IMR-90 (cell line): ENCODE measurements around the gene RABL2B. TPM values are rescaled to one million over a fixed set of nuclear protein-coding genes. Genes with fewer than 3 reads are reported as not detected.
A peak's percentile ranks its signal among the peaks of the same experiment; 100 is the strongest.

Source experiments
- ATAC-seq: fragments of 200-7000 bp; cut with Tn5 transposase; 2 replicates; pipeline ENCODE4 v1.9.1; 2020; ENCODE audit warnings: low read depth, mild to moderate bottlenecking, moderate library complexity
- BruUV-seq: library from RNA; stranded (reverse); fragments of 400-500 nt; replicated peaks from 2 replicates; lab custom pipeline; 2021; lab: Mats Ljungman, UMichigan
- CTCF ChIA-PET: fragments of 300-600 bp; formaldehyde crosslinking; extraction: SDS; loops from one replicate; lab custom pipeline; 2021; ENCODE audit warnings: antibody characterized with exemption; lab: Yijun Ruan, JAX
- POLR2A ChIA-PET: fragments of 300-600 bp; sonication (Branson Sonifier 250); formaldehyde crosslinking; loops from one replicate; lab custom pipeline; 2022; ENCODE audit warnings: antibody characterized with exemption; ENCODE audit not compliant: unreplicated experiment; lab: Charles Lee
- DNase-seq: peaks from one replicate; pipeline ENCODE4 v3.0.0; 2013
- H2AFZ ChIP-seq: replicated peaks from 2 replicates; pipeline ENCODE3; 2013; ENCODE audit warnings: low read length, mild to moderate bottlenecking; ENCODE audit not compliant: poor library complexity
- H2AK5ac ChIP-seq: 2 replicates; pipeline ENCODE4 v1.6.1; 2013; ENCODE audit warnings: low read depth, low read length, inconsistent platforms
- H2AK9ac ChIP-seq: replicated peaks from 2 replicates; pipeline ENCODE3; 2013; ENCODE audit warnings: mild to moderate bottlenecking, low read depth, low read length, moderate library complexity; ENCODE audit not compliant: poor library complexity
- H2BK120ac ChIP-seq: 2 replicates; pipeline ENCODE4 v1.6.1; 2013; ENCODE audit warnings: low read depth, low read length, inconsistent platforms
- H2BK15ac ChIP-seq: 3 replicates; pipeline ENCODE4 v1.6.1; 2013; ENCODE audit warnings: low read depth, low read length, inconsistent platforms
- H2BK20ac ChIP-seq: 2 replicates; pipeline ENCODE4 v1.6.1; 2013; ENCODE audit warnings: low read depth, mild to moderate bottlenecking, inconsistent platforms, low read length, moderate library complexity
- H2BK5ac ChIP-seq: 2 replicates; pipeline ENCODE4 v1.6.1; 2013; ENCODE audit warnings: mild to moderate bottlenecking, low read depth, low read length, inconsistent platforms; ENCODE audit not compliant: poor library complexity, severe bottlenecking
- H3K14ac ChIP-seq: replicated peaks from 2 replicates; pipeline ENCODE4 v1.6.1; 2013; ENCODE audit warnings: low read depth, low read length, inconsistent platforms
- H3K18ac ChIP-seq: 2 replicates; pipeline ENCODE4 v1.6.1; 2013; ENCODE audit warnings: low read depth, low read length, control low read depth
- H3K23ac ChIP-seq: 2 replicates; pipeline ENCODE4 v1.6.1; 2013; ENCODE audit warnings: low read depth, low read length, inconsistent platforms
- H3K27ac ChIP-seq: 2 replicates; pipeline ENCODE4 v1.5.1; 2013; ENCODE audit warnings: mild to moderate bottlenecking, control low read depth, low read length; ENCODE audit not compliant: insufficient read depth
- H3K27me3 ChIP-seq: 2 replicates; pipeline ENCODE4 v1.6.1; 2013; ENCODE audit warnings: low read length; ENCODE audit not compliant: control insufficient read depth, insufficient read depth
- H3K36me3 ChIP-seq: 2 replicates; pipeline ENCODE4 v1.6.1; 2013; ENCODE audit warnings: low read length, mixed read lengths; ENCODE audit not compliant: control insufficient read depth, insufficient read depth
- H3K4ac ChIP-seq: 2 replicates; pipeline ENCODE4 v1.6.1; 2013; ENCODE audit warnings: low read depth, low read length, inconsistent platforms
- H3K4me1 ChIP-seq: 2 replicates; pipeline ENCODE4 v1.6.1; 2013; ENCODE audit warnings: low read length, mixed read lengths; ENCODE audit not compliant: control insufficient read depth, insufficient read depth
- H3K4me2 ChIP-seq: 2 replicates; pipeline ENCODE4 v1.6.1; 2013; ENCODE audit warnings: low read depth, mild to moderate bottlenecking, control low read depth, low read length, moderate library complexity
- H3K4me3 ChIP-seq: 2 replicates; pipeline ENCODE4 v1.5.1; 2013; ENCODE audit warnings: low read depth, mild to moderate bottlenecking, control low read depth, low read length, moderate library complexity; ENCODE audit not compliant: insufficient read depth
- H3K56ac ChIP-seq: 2 replicates; pipeline ENCODE4 v1.6.1; 2013; ENCODE audit warnings: low read length, inconsistent platforms; ENCODE audit not compliant: insufficient read depth; ENCODE audit errors: extremely low read depth
- H3K79me1 ChIP-seq, 2 experiments: 2 replicates each; pipeline ENCODE4 v1.6.1; 2013; ENCODE audit warnings: low read length in 2 of 2, inconsistent platforms in 1 of 2, low read depth in 1 of 2
- H3K9ac ChIP-seq: 2 replicates; pipeline ENCODE4 v1.6.1; 2013; ENCODE audit warnings: low read depth, low read length, control low read depth
- H3K9me1 ChIP-seq: 2 replicates; pipeline ENCODE4 v1.6.1; 2013; ENCODE audit warnings: low read length, inconsistent platforms; ENCODE audit not compliant: insufficient read depth
- H3K9me3 ChIP-seq: 2 replicates; pipeline ENCODE4 v1.6.1; 2013; ENCODE audit warnings: low read length; ENCODE audit not compliant: control insufficient read depth, insufficient read depth
- H4K20me1 ChIP-seq: 2 replicates; pipeline ENCODE4 v1.6.1; 2013; ENCODE audit warnings: low read length, inconsistent platforms; ENCODE audit not compliant: insufficient read depth
- H4K5ac ChIP-seq: 2 replicates; pipeline ENCODE4 v1.6.1; 2013; ENCODE audit warnings: mild to moderate bottlenecking, low read depth, low read length, control low read depth
- H4K8ac ChIP-seq, 2 experiments: 2 replicates each; pipeline ENCODE4 v1.6.1; 2013; ENCODE audit warnings: low read depth in 2 of 2, low read length in 2 of 2, control low read depth in 1 of 2, inconsistent platforms in 1 of 2
- H4K91ac ChIP-seq: 2 replicates; pipeline ENCODE4 v1.6.1; 2013; ENCODE audit warnings: low read depth, low read length, inconsistent platforms; ENCODE audit not compliant: insufficient read depth
- BHLHE40 ChIP-seq: fragments of 150-350 bp; IDR thresholded peaks from 2 replicates; pipeline ENCODE4 v1.6.1; 2016; ENCODE audit warnings: mild to moderate bottlenecking, low read depth, low read length
- CEBPB ChIP-seq: IDR thresholded peaks from 2 replicates; pipeline ENCODE4 v1.6.1; 2012; ENCODE audit warnings: low read depth, low read length, improper control_type of control experiment
- CHD1 ChIP-seq: IDR thresholded peaks from 2 replicates; pipeline ENCODE4 v1.6.1; 2012; ENCODE audit warnings: low read depth, low read length, improper control_type of control experiment
- MAZ ChIP-seq: IDR thresholded peaks from 2 replicates; pipeline ENCODE4 v1.6.1; 2012; ENCODE audit warnings: low read depth, mild to moderate bottlenecking, low read length, improper control_type of control experiment, moderate library complexity, borderline replicate concordance
- NFE2L2 ChIP-seq: fragments of 150-350 bp; IDR thresholded peaks from 2 replicates; pipeline ENCODE4 v1.6.1; 2016; ENCODE audit warnings: low read depth, mild to moderate bottlenecking, low read length
- POLR2A ChIP-seq: IDR thresholded peaks from 2 replicates; pipeline ENCODE4 v1.6.1; 2012; ENCODE audit warnings: mild to moderate bottlenecking, low read depth, low read length
- RFX5 ChIP-seq: IDR thresholded peaks from 2 replicates; pipeline ENCODE4 v1.8.0; 2012; ENCODE audit warnings: low read depth, mild to moderate bottlenecking, low read length, moderate library complexity
- SMC3 ChIP-seq: fragments of 150-350 bp; IDR thresholded peaks from 2 replicates; pipeline ENCODE4 v1.6.1; 2016; ENCODE audit warnings: low read depth, mild to moderate bottlenecking, antibody characterized with exemption, low read length, moderate library complexity
- WGBS, 2 experiments: methylation state at CpG; one replicate each; pipeline versions ENCODE4 v1.1.5 to v1.1.7; 2013; ENCODE audit warnings: missing lambda C conversion rate in 2 of 2; ENCODE audit not compliant: insufficient read length in 1 of 2; ENCODE audit errors: extremely low coverage in 2 of 2; 5-methylcytosine and 5-hydroxymethylcytosine counted together
- dilution Hi-C: fragments of 300-500 bp; cut with HindIII; formaldehyde crosslinking; loops from one replicate; pipeline ENCODE4 v1.14.3; 2018; ENCODE audit warnings: low sequenced_read_pairs; ENCODE audit not compliant: unreplicated experiment
- in situ Hi-C: fragments of 300-500 bp; cut with MboI; formaldehyde crosslinking; loops from 3 replicates; pipeline ENCODE4 v1.14.3; 2019; ENCODE audit warnings: low sequenced_read_pairs, inconsistent platforms, mixed read lengths
- intact Hi-C: fragments of 100-400 bp; cut with micrococcal nuclease; formaldehyde crosslinking; loops from 2 replicates; pipeline ENCODE4 v1.10.0; 2022
- polyA plus RNA-seq, 3 experiments: library from polyadenylated mRNA; depleted of rRNA; stranded (reverse); fragments of >200 nt; gene quantifications; 2 replicates each; pipeline ENCODE4 v1.2.3, GENCODE V29; 2012; ENCODE audit warnings: low replicate concordance in 1 of 3
- total RNA-seq: library from RNA; depleted of rRNA; stranded (reverse); fragments of >200 nt; gene quantifications from 2 replicates; pipeline ENCODE4 v1.2.3, GENCODE V29; 2012
- TF ChIP-seq, protein P1 (sequence below): fragments of 150-350 bp; IDR thresholded peaks from 2 replicates; pipeline ENCODE4 v1.6.1; 2017; ENCODE audit warnings: mild to moderate bottlenecking, antibody characterized with exemption, low read length, low read depth
- TF ChIP-seq, protein P2 (sequence below): fragments of 150-350 bp; IDR thresholded peaks from 2 replicates; pipeline ENCODE4 v1.6.1; 2016; ENCODE audit warnings: low read depth, mild to moderate bottlenecking, low read length, moderate library complexity, borderline replicate concordance

The RABL2B gene
- total and polyA plus RNA-seq, 2 of the 4 experiments (the other 2 are of a cell fraction) = 8.4 to 23.3 TPM

DNA sequence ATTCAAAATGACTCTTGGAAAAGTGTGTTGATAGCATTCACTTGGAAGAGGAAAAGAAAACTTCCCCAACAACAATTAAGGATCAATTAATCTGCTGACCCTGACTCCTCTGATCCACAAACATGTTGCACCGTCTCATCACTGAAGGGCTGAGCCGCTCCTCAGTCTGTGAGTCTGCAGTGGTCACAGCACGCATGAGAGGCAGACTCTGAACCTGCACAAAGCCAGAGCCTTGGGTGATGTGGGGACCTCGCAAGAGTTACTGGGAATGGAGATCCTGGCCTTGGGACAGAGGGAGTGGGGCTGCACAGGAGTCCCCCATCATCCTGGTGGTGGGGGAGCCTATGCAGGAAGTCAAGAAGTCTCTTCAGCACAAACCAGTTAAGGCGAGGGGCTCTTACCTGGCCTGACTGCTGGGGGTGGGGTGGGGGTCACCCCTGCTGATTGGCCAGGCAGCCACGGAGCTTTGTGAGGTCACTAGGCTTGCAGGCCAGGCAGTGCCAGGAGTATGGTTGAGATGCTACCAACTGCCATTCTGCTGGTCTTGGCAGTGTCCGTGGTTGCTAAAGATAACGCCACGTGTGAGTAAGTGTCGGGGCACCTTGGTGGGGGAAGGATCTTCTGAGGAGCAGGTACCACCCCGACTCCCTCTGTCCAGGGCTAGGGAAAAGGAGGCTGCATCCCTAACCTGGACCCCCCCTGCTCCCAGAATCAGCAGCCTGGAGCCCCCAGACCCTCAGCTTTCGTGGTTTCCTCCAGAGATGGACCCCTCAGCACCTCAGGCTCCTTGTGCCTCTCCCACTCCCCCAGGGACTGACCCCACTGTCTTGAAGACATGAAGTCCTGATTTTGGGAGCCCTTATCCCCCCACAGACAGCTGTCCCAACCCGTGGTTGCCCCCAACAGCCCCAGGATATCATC lies 45.4 kb downstream of the RABL2B start, which contains the start of gene ACR:
Gene ACR, plus strand, starts transcription at position 477 of the 921 bp plus-strand sequence. Its CDS starts 32 bp downstream, at position 509.
- Histone ChIP-seq H3K4ac (no peak within 1 kb of the TSS), H2BK15ac (no peak within 1 kb of the TSS), H2BK5ac (no peak within 1 kb of the TSS), H4K5ac (no peak within 1 kb of the TSS), H4K8ac (no peak within 1 kb of the TSS), H4K20me1 (no peaks in the 10 kb centered on the region), H3K9me1 (no peaks in the 10 kb centered on the region), H2AFZ (peak within 1 kb of the TSS; percentile 25), H3K9ac (no peak within 1 kb of the TSS), H3K79me1 (no peaks in the 10 kb centered on the region), H3K27ac (no peak within 1 kb of the TSS), H3K36me3 (no peaks in the 10 kb centered on the region), H2AK9ac (no peak within 1 kb of the TSS), H3K23ac (no peak within 1 kb of the TSS; the same call in 1 of the 2 replicates), H3K14ac (no peak within 1 kb of the TSS), H3K4me3 (no peak within 1 kb of the TSS), H2BK20ac (no peak within 1 kb of the TSS), H2AK5ac (no peak within 1 kb of the TSS), H3K56ac (no peak within 1 kb of the TSS), H3K4me1 (peaks cover 6% of the 10 kb centered on the region), H2BK120ac (no peak within 1 kb of the TSS), H3K27me3 (peaks cover 32% of the 10 kb centered on the region), H4K91ac (no peak within 1 kb of the TSS), H3K4me2 (no peak within 1 kb of the TSS), H3K18ac (no peak within 1 kb of the TSS), H3K9me3 (no peaks in the 10 kb centered on the region)
- 48% methylated on average over 5 of the region's 13 CpGs; no CpG with 5 or more reads in 1 of the 2 experiments for WGBS, 2 experiments
- TF ChIP-seq RFX5 = no peak
- TF ChIP-seq BHLHE40 = no peak
- TF ChIP-seq SMC3 = no peak
- no peak for TF ChIP-seq CHD1
- no peak for TF ChIP-seq MAZ
- no peak for TF ChIP-seq CEBPB
- TF ChIP-seq, protein P1, sequence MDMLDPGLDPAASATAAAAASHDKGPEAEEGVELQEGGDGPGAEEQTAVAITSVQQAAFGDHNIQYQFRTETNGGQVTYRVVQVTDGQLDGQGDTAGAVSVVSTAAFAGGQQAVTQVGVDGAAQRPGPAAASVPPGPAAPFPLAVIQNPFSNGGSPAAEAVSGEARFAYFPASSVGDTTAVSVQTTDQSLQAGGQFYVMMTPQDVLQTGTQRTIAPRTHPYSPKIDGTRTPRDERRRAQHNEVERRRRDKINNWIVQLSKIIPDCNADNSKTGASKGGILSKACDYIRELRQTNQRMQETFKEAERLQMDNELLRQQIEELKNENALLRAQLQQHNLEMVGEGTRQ = no peak
- no peak for TF ChIP-seq NFE2L2
- TF ChIP-seq, protein P2, sequence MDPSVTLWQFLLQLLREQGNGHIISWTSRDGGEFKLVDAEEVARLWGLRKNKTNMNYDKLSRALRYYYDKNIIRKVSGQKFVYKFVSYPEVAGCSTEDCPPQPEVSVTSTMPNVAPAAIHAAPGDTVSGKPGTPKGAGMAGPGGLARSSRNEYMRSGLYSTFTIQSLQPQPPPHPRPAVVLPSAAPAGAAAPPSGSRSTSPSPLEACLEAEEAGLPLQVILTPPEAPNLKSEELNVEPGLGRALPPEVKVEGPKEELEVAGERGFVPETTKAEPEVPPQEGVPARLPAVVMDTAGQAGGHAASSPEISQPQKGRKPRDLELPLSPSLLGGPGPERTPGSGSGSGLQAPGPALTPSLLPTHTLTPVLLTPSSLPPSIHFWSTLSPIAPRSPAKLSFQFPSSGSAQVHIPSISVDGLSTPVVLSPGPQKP = no peak
- TF ChIP-seq POLR2A = no peak
- no peak for ATAC-seq
- intact Hi-C loops (no loop called here), in situ Hi-C loops (no loop called here), dilution Hi-C loops (no loop called here)
- no TSS peak for BruUV-seq
- ChIA-PET POLR2A (no interaction called here), CTCF (no interaction called here)
- no peak for DNase-seq
